Mononuclear cell (primary cell): Measurements from ENCODE around the gene INO80B. TPM values are rescaled to one million over a fixed set of nuclear protein-coding genes. Genes with fewer than 3 reads are reported as not detected.
"Not testable (repeated sequence)": the region's sequence is repeated elsewhere in the genome, so short reads cannot be mapped to it uniquely, and the experiment has no call there.

Source experiments
- H3K27me3 ChIP-seq: 2 replicates; pipeline ENCODE4 v1.6.0; 2011; ENCODE audit warnings: low read length, control low read depth; ENCODE audit not compliant: insufficient read depth
- H3K4me1 ChIP-seq: 2 replicates; pipeline ENCODE4 v1.5.1; 2011; ENCODE audit warnings: mild to moderate bottlenecking, low read length, control low read depth; ENCODE audit not compliant: insufficient read depth
- H3K4me3 ChIP-seq: 2 replicates; pipeline ENCODE4 v1.5.1; 2011; ENCODE audit warnings: mild to moderate bottlenecking, low read length, moderate library complexity
- H3K9me3 ChIP-seq: 2 replicates; pipeline ENCODE4 v1.5.1; 2011; ENCODE audit warnings: low read depth, mild to moderate bottlenecking, control low read depth, low read length
- total RNA-seq: library from RNA; depleted of rRNA; stranded (reverse); fragments of >200 nt; gene quantifications from one replicate; pipeline ENCODE4 v1.2.3, GENCODE V29; 2012

The INO80B gene
- total RNA-seq, 1 donor, result 15.3 TPM

DNA sequence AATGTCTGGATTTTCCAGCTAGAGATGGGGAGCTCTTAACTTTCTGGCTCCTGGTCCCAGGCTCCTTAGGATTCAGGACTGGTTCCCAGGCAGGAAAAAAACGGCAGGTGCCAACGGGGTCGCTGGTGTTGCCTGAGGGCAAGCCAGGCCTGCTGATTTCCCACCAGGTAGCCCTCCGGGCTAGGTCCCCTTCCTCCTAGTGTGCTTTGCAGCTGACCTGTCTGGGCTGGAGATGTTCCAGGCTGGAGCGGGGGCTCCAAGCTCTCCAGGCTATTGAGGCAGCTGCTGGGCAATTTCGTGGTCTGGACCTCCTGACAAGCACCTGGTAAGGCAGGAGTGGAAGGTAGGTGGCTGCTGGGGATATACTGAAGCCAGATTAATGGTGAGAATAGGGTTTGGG lies 19.6 kb downstream of the INO80B start:
- peaks cover 36% of the 10 kb centered on the region for H3K4me1 ChIP-seq
- H3K9me3 ChIP-seq, result no peaks in the 10 kb centered on the region
- no peak overlapping the region for H3K4me3 ChIP-seq
- H3K27me3 ChIP-seq, result no peaks in the 10 kb centered on the region

DNA sequence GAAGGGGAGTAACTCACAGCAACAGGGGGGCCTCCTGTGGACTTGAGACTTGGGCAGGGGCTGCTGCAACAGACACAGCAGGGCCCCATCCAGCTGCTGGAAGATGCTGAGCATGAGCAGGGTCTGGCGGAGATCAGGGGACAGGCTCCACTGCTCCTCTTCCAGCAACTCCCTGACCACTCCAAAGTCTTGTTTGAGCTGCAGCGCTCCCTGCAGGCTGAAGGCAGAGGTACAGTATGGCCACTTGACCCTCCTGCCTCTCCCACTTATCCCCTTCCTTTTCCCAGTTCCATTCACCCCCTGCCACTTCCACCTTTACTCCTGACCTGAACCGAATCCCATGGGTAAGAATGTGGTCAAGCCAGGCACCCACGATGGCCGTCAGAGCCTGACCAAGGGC lies 20.0 kb downstream of the INO80B start:
- H3K4me3 ChIP-seq, result no peak overlapping the region
- no peaks in the 10 kb centered on the region for H3K9me3 ChIP-seq
- H3K27me3 ChIP-seq, result no peaks in the 10 kb centered on the region
- H3K4me1 ChIP-seq, result peaks cover 36% of the 10 kb centered on the region

DNA sequence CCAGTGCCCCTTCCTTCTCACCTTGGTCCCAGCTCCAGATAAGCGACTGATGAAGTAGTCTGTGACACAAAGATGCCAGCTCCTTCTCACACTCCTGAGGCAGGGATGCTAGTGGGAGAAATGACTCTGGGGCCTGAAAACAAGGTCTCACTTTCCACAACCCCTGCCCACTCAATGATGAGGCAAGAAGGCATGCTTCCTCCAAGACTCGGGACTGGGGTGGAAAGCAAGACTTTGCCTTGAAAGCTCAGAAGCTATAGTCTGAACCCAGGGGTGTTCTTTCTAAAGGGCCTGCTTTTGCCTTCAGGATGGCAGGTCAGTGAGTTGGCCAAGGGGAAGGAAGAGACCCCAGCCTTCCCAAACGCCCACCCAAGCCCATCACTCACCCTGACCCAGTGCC lies 26.5 kb downstream of the INO80B start:
- no peaks in the 10 kb centered on the region for H3K27me3 ChIP-seq
- H3K4me3 ChIP-seq, result no peak overlapping the region
- H3K4me1 ChIP-seq, result peaks cover 46% of the 10 kb centered on the region
- H3K9me3 ChIP-seq, result no peaks in the 10 kb centered on the region

DNA sequence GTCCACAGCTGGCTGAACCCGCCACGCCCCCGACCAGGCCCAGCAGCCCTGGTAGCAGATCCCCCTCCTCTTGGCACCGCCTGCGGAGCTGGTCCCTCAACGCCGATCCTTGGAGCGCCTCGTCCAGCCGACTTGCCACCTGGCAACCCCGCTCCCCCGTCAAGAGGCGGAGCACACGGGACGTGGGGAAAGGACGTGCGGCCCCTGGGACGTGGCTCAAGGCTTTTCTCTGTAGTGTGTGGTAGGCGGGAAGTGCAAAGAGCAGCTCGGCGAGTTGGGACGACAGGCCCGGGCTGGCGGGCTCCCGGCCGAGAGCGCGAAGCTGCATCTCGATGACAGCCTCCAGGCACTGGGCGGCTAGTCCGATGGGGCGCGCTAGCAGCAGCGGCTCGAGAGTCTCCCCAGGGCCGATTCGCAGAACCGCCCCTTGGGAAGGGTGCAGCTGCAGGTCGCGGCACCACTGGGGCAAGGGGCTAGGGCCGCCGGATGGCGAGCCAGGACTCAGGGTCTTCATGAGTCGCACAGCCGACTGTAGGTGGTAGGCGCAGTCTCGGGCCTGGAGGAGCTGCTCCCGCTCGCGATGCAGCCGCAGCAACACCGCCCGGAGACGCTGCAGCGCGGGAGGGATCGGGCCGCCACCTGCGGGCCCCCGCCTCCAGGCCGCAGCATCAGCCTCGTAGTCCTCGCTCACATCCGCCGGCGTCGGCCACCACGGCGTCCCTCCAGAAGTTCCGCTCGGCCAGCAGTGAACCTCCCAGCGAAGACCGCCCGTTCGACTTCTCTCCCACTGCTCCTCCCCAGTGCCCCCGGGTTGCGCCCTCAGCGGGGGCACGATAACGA lies 27.3 kb downstream of the INO80B start:
- no peaks in the 10 kb centered on the region for H3K9me3 ChIP-seq
- peak overlapping the region; percentile 86 for H3K4me3 ChIP-seq
- peaks cover 39% of the 10 kb centered on the region for H3K4me1 ChIP-seq
- no peaks in the 10 kb centered on the region for H3K27me3 ChIP-seq

GRCh38 chr2:74482801-74483674 lies 28.2 kb downstream of the INO80B start, which contains the start of the genes CCDC142 and TTC31:
CCDC142 (minus strand) TSS chr2:74482998; CDS start chr2:74482837, 161 bp downstream.
TTC31 (plus strand) TSS chr2:74483081; CDS start chr2:74483096, 15 bp downstream.
- Histone ChIP-seq H3K4me1 (peaks cover 33% of the 10 kb centered on the region), H3K4me3 (peak within 1 kb of the TSS; percentile 86), H3K27me3 (no peaks in the 10 kb centered on the region)

GRCh38 chr2:74483675-74484164 lies 28.8 kb downstream of the INO80B start:
- H3K9me3 ChIP-seq, result not testable (repeated sequence)
- H3K4me3 ChIP-seq, result peak overlapping the region; percentile 86

More at GRCh38 chr2:74482801-74483674, 28.2 kb downstream of the INO80B start, which contains the start of the genes CCDC142 and TTC31:
- H3K9me3 ChIP-seq, result no peaks in the 10 kb centered on the region

GRCh38 chr2:74486141-74486540 lies 31.3 kb downstream of the INO80B start:
- no peaks in the 10 kb centered on the region for H3K27me3 ChIP-seq
- H3K4me3 ChIP-seq, result no peak overlapping the region
- peaks cover 24% of the 10 kb centered on the region for H3K4me1 ChIP-seq
- no peaks in the 10 kb centered on the region for H3K9me3 ChIP-seq

More at GRCh38 chr2:74483675-74484164, 28.8 kb downstream of the INO80B start:
- H3K27me3 ChIP-seq, result not testable (repeated sequence)
- peaks cover 33% of the 10 kb centered on the region for H3K4me1 ChIP-seq

GRCh38 chr2:74488643-74489481 lies 34.0 kb downstream of the INO80B start:
- no peak overlapping the region for H3K4me3 ChIP-seq
- H3K4me1 ChIP-seq, result peaks cover 5% of the 10 kb centered on the region
- no peaks in the 10 kb centered on the region for H3K27me3 ChIP-seq
- H3K9me3 ChIP-seq, result no peaks in the 10 kb centered on the region

GRCh38 chr2:74489906-74490305 lies 35.0 kb downstream of the INO80B start:
- Histone ChIP-seq H3K9me3 (no peaks in the 10 kb centered on the region), H3K4me1 (no peaks in the 10 kb centered on the region), H3K4me3 (no peak overlapping the region), H3K27me3 (no peaks in the 10 kb centered on the region)

- H3K9me3 ChIP-seq, result no peaks in the 10 kb centered on the region
- no peak overlapping the region for H3K4me3 ChIP-seq
- peaks cover under 1% of the 10 kb centered on the region for H3K27me3 ChIP-seq
- H3K4me1 ChIP-seq, result no peaks in the 10 kb centered on the region
Measured at GRCh38 chr2:74491648-74492544, 37.0 kb downstream of the INO80B start.

GRCh38 chr2:74493546-74493945 lies 38.7 kb downstream of the INO80B start:
- Histone ChIP-seq H3K9me3 (no peaks in the 10 kb centered on the region), H3K4me1 (peaks cover 14% of the 10 kb centered on the region), H3K4me3 (no peak overlapping the region), H3K27me3 (peaks cover 17% of the 10 kb centered on the region)

DNA sequence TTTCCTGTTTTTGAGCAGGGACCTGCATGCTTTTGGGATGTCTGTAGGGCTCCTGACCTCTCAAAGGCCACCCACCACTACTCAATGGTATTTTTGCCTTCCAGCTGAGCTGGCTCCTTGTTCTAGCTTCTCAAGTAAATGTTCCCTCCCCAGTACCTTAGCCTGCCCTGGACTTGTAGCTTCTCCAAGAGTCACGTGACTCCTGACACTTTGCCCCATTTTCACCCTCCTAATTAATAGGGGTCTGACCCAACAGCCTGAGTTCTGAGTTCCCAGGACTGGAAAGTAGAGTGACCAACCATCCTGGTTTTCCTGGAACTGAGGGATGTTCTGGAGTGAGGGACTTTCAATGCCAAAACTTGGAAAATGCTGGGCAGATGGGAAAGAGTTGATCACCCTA lies 40.6 kb downstream of the INO80B start:
- peaks cover 28% of the 10 kb centered on the region for H3K4me1 ChIP-seq
- H3K4me3 ChIP-seq, result no peak overlapping the region
- H3K9me3 ChIP-seq, result no peaks in the 10 kb centered on the region
- peaks cover 36% of the 10 kb centered on the region for H3K27me3 ChIP-seq

DNA sequence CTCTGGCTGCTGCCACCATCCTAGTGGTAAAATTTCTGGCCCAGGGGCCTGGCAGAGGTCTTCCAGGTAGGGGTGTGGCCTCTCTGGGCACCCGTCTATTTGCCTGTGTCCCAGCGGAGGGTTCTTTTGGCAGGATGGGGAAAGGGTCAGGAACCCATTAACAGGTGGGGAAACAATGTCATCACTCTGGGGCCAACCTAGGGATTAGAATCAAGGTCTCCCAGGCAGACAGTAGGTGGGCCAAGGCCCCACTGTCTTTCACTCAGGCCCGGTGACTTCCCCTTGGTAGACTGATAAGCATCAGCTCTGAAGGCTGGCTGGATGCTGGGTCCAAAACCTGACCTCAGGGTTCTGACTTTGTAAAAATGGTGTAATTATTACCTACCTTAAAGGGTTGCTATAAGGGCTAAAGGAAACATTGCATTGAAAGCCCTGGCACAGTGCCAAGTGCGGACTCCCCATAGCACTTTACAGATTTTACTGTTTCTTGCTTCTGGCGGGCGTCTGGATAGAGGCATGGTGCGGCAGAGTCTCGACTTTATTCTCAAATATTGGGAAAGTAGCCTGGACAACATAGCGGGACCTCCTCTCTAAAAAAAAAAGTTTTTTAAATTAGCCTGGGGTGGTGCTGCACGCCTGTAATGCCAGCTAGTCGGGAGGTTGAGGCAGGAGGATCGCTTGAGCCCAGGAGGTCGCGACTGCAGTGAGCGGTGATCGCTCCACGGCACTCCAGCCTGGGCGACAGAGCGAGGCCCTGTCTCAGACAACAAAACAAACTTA lies 42.3 kb downstream of the INO80B start:
- peaks cover 53% of the 10 kb centered on the region for H3K27me3 ChIP-seq
- peaks cover 33% of the 10 kb centered on the region for H3K4me1 ChIP-seq
- no peak overlapping the region for H3K4me3 ChIP-seq
- H3K9me3 ChIP-seq, result no peaks in the 10 kb centered on the region
